SK-N-MC (cell line): ENCODE data around the gene XCL1.

Source experiments
- DNase-seq: peaks from one replicate; pipeline ENCODE4 v3.0.0-alpha.2; 2011; ENCODE audit warnings: low read depth, low spot score
- H3K27ac ChIP-seq: fragments of 200-600 bp; sonication (generic); 2 replicates; pipeline ENCODE4 v1.5.1; 2016; ENCODE audit warnings: mixed run types
- H3K36me3 ChIP-seq: fragments of 200-600 bp; sonication (generic); 2 replicates; pipeline ENCODE4 v1.6.1; 2017; ENCODE audit warnings: antibody characterized with exemption, low read length, mixed read lengths; ENCODE audit not compliant: insufficient read depth
- H3K4me3 ChIP-seq: fragments of 200-600 bp; sonication (generic); 2 replicates; pipeline ENCODE4 v1.5.1; 2016
- H3K9ac ChIP-seq: fragments of 200-600 bp; sonication (generic); 2 replicates; pipeline ENCODE4 v1.8.0; 2017; ENCODE audit warnings: mixed run types, mixed read lengths; ENCODE audit not compliant: insufficient read length
- H3K9me3 ChIP-seq: fragments of 200-600 bp; sonication (generic); 2 replicates; pipeline ENCODE4 v1.6.1; 2017; ENCODE audit warnings: low read depth, mild to moderate bottlenecking, antibody characterized with exemption, low read length, moderate library complexity, mixed read lengths
- EZH2 ChIP-seq: fragments of 200-600 bp; sonication (generic); IDR thresholded peaks from one replicate; pipeline ENCODE4 v1.6.1; 2017; ENCODE audit warnings: antibody characterized with exemption
- FOXP2 ChIP-seq: optimal IDR thresholded peaks from 2 replicates; pipeline ENCODE3; 2011; ENCODE audit warnings: mild to moderate bottlenecking, moderate library complexity; ENCODE audit not compliant: insufficient read depth; ENCODE audit errors: extremely low read length, control extremely low read depth
- POLR2AphosphoS5 ChIP-seq: IDR thresholded peaks from 2 replicates; pipeline ENCODE4 v1.6.1; 2012; ENCODE audit warnings: mild to moderate bottlenecking, low read depth, low read length, borderline replicate concordance

The XCL1 gene

DNA sequence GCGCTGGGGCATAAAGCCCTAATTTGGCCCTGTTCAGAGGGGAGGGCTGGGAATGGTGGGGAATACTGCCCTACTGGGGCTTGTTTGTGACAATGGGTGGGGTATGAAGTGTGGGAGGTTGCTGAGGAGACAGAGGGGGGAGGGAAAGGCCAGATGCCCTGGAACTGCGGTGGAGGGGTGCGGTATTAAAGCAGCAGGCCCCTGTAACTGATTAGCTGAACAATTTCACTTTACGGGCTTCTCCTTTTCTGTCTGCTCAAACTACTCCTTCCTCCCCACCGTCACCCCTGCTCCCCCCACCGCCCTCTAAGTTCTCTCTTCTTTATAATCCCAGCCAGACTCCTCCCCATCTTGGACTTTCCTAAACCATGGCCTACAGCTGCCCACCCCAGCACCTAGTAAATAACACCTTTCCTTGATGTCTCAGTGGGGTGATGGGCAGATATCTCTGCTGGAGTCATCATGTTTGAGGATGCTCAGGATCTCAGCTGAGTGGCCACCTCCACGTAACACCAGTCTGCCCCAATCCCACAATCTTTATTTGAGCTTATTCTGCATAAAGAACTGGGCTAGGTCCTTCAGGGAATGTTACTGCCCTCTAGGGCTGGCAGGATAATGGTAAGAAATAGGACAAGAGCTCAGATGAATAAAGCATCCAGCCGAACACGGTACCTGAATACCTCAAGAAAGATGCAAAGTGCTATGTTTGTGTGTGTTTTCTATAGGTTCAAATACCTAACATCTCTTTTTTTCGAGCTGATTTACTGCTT, 33.5 kb downstream of the XCL1 start:
- no peak for DNase-seq

GRCh38 chr1:168613038-168613451, 36.6 kb downstream of the XCL1 start:
- H3K9me3 ChIP-seq: no peaks in the 10 kb centered on the region
- DNase-seq: no peak
- H3K9ac ChIP-seq: no peak overlapping the region
- no peak overlapping the region for H3K27ac ChIP-seq
- H3K36me3 ChIP-seq: no peaks in the 10 kb centered on the region
- TF ChIP-seq EZH2: no peak
- no peak for TF ChIP-seq POLR2AphosphoS5
- no peak for TF ChIP-seq FOXP2
- H3K4me3 ChIP-seq: no peak overlapping the region

More for the DNA sequence above, 33.5 kb downstream of the XCL1 start:
- TF ChIP-seq FOXP2 (no peak), POLR2AphosphoS5 (no peak), EZH2 (no peak)
- Histone ChIP-seq H3K36me3 (no peaks in the 10 kb centered on the region), H3K9me3 (no peaks in the 10 kb centered on the region), H3K4me3 (no peak overlapping the region), H3K27ac (no peak overlapping the region), H3K9ac (no peak overlapping the region)

- no peak for DNase-seq
- Histone ChIP-seq H3K4me3 (no peak overlapping the region), H3K9me3 (no peaks in the 10 kb centered on the region), H3K9ac (no peak overlapping the region), H3K36me3 (no peaks in the 10 kb centered on the region), H3K27ac (no peak overlapping the region)
- no peak for TF ChIP-seq EZH2
- TF ChIP-seq FOXP2: no peak
- TF ChIP-seq POLR2AphosphoS5: no peak
Measured at GRCh38 chr1:168613691-168614231, 37.4 kb downstream of the XCL1 start.

DNA sequence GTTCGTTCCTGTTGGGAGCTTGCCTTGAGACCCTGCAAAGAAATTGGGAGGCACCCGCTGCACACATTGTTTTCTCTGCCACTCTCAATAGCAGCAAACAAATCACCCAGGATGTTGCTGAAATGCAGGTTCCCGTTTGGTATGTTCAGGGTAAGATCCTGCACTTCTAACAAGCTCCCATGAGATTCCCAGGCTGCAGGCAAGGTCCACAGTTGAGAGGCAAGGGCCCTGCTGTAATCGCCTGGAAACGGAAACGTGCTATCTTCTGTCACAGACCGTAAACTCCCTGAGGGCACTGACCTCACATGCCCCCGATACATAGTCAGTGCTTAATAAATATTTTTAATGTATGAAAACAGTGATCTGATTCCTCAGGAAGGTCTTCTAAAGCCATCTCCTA, 37.8 kb downstream of the XCL1 start:
- no peaks in the 10 kb centered on the region for H3K36me3 ChIP-seq
- H3K9ac ChIP-seq: no peak overlapping the region
- DNase-seq: no peak
- no peak overlapping the region for H3K27ac ChIP-seq
- TF ChIP-seq FOXP2: no peak
- TF ChIP-seq EZH2: no peak
- TF ChIP-seq POLR2AphosphoS5: no peak
- H3K4me3 ChIP-seq: no peak overlapping the region
- no peaks in the 10 kb centered on the region for H3K9me3 ChIP-seq

DNA sequence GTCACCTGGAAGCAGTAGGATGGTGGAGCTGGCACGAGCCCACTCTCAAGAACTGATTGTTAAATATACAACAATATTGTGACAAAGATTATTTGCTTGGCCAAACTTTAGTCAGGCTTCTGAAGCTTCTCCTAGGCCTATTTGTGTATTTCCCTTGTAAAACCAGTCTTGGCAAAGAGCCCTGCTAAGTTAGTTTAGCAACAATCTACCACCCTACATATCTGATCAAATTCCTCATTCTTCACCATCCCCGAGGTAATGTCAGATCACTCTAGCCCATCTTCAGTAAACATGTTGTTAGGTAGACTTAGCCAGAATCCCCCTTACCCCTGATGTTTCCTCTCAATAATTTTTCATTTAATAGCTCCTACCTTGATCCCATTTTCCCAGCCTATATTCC, 39.6 kb downstream of the XCL1 start:
- no peak overlapping the region for H3K4me3 ChIP-seq
- H3K9ac ChIP-seq: no peak overlapping the region
- no peak overlapping the region for H3K27ac ChIP-seq
- DNase-seq: no peak
- no peaks in the 10 kb centered on the region for H3K36me3 ChIP-seq
- no peak for TF ChIP-seq EZH2
- TF ChIP-seq POLR2AphosphoS5: no peak
- TF ChIP-seq FOXP2: no peak
- no peaks in the 10 kb centered on the region for H3K9me3 ChIP-seq

- no peak overlapping the region for H3K9ac ChIP-seq
- no peak overlapping the region for H3K4me3 ChIP-seq
- no peaks in the 10 kb centered on the region for H3K36me3 ChIP-seq
- TF ChIP-seq POLR2AphosphoS5: no peak
- TF ChIP-seq FOXP2: no peak
- TF ChIP-seq EZH2: no peak
- H3K9me3 ChIP-seq: no peaks in the 10 kb centered on the region
- DNase-seq: no peak
- H3K27ac ChIP-seq: no peak overlapping the region
Measured at GRCh38 chr1:168617974-168618750, 41.8 kb downstream of the XCL1 start.

DNA sequence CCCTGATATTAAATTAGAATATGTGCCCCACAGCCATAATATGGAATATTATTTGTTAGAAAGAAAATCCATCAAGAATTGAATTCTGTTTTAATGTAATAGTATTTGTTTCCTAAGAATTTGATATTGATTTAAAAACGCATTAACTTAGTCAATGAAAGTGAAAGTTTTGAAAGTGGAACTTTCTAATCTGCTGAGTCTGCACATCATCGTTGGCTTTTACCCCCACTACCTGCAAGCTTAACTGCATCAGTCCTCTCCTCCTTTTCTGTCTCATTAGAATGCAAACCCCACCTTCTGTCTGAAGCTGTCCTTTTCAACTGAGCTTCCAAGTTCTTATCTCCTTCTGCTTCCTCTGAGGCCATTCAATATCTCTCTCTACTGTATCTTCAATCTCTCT, 42.5 kb downstream of the XCL1 start:
- H3K9me3 ChIP-seq: no peaks in the 10 kb centered on the region
- H3K4me3 ChIP-seq: no peak overlapping the region
- H3K9ac ChIP-seq: no peak overlapping the region
- TF ChIP-seq EZH2: no peak
- no peak for TF ChIP-seq FOXP2
- H3K36me3 ChIP-seq: no peaks in the 10 kb centered on the region
- no peak for DNase-seq
- no peak overlapping the region for H3K27ac ChIP-seq

DNA sequence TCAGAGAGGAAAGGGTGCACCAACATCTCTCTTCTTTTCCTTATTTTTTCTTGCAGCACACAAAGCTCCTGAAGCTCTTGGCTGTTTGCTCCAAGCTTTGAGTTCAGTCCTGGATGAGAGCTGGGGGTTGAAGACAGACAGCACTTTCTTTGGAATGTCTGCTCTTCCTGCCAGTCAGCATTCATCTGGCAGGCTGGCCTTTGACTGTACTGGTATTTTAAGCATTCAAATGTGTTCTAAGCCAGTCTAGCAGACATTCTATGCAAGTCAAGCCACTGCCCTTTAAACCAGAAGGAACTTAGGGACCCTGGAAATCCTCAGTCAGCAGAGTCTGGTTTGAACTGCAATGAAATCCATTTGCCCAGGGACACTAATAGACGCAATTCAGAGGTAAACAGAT, 45.0 kb downstream of the XCL1 start:
- no peak for TF ChIP-seq POLR2AphosphoS5
- Histone ChIP-seq H3K27ac (no peak overlapping the region), H3K4me3 (no peak overlapping the region), H3K9me3 (no peaks in the 10 kb centered on the region), H3K36me3 (no peaks in the 10 kb centered on the region), H3K9ac (no peak overlapping the region)
- DNase-seq: no peak
